Suprapubic skin (tissue), 4 donors: ENCODE data around the gene KCNH1. TPM values are rescaled to one million over a fixed set of nuclear protein-coding genes. Genes with fewer than 3 reads are reported as not detected.

Source experiments
- DNase-seq, 2 donors: peaks; one replicate each; pipeline ENCODE4 v3.0.0-alpha.2; 2019; ENCODE audit warnings: low spot score in 2 of 2
- H3K27ac ChIP-seq: fragments of 200-600 bp; sonication (generic); one replicate; pipeline ENCODE4 v1.5.1; 2019
- H3K27me3 ChIP-seq: fragments of 200-600 bp; sonication (generic); one replicate; pipeline ENCODE4 v1.5.1; 2019
- H3K36me3 ChIP-seq: fragments of 200-600 bp; sonication (generic); one replicate; pipeline ENCODE4 v1.5.1; 2019
- H3K4me1 ChIP-seq: fragments of 200-600 bp; sonication (generic); one replicate; pipeline ENCODE4 v1.5.1; 2019
- H3K4me3 ChIP-seq: fragments of 200-600 bp; sonication (generic); one replicate; pipeline ENCODE4 v1.5.1; 2019; ENCODE audit warnings: mild to moderate bottlenecking
- H3K9me3 ChIP-seq: fragments of 200-600 bp; sonication (generic); one replicate; pipeline ENCODE4 v1.5.1; 2019
- CTCF ChIP-seq, 2 donors: fragments of 200-600 bp in 1 of 2; fragments of 450-650 bp in 1 of 2; sonication (generic) in 1 of 2; IDR thresholded peaks; one replicate each; pipeline ENCODE4 v1.5.1; 2016 to 2019; ENCODE audit warnings: antibody characterized with exemption in 2 of 2, mild to moderate bottlenecking in 1 of 2, moderate library complexity in 1 of 2
- EP300 ChIP-seq: sonication (generic); formaldehyde crosslinking; IDR thresholded peaks from one replicate; pipeline ENCODE4 v1.6.1; 2017; ENCODE audit warnings: antibody characterized with exemption
- POLR2A ChIP-seq, 2 donors: fragments of 450-650 bp; IDR thresholded peaks; one replicate each; pipeline ENCODE4 v1.6.1; 2017; ENCODE audit warnings: antibody characterized with exemption in 2 of 2, mild to moderate bottlenecking in 2 of 2, moderate library complexity in 2 of 2
- POLR2AphosphoS5 ChIP-seq, 3 donors: sonication (generic); formaldehyde crosslinking; IDR thresholded peaks; one replicate each; pipeline ENCODE4 v1.6.1; 2017; ENCODE audit warnings: antibody characterized with exemption in 3 of 3
- WGBS: methylation state at CpG from one replicate; pipeline ENCODE4 v1.1.5; 2018; 5-methylcytosine and 5-hydroxymethylcytosine counted together
- total RNA-seq, 4 donors: library from RNA; depleted of rRNA; stranded (reverse); fragments of >200 nt; gene quantifications; one replicate each; pipeline ENCODE4 v1.1.0, GENCODE V29; 2016

KCNH1 gene
- total RNA-seq, 4 donors from 2014 or later, result 1.1 TPM; not detected in 3

- H3K9me3 ChIP-seq, result no peaks in the 10 kb centered on the region
- H3K4me3 ChIP-seq, result no peak overlapping the region
- H3K4me1 ChIP-seq, result no peaks in the 10 kb centered on the region
- H3K27ac ChIP-seq, result no peak overlapping the region
- no peaks in the 10 kb centered on the region for H3K27me3 ChIP-seq
- H3K36me3 ChIP-seq, result no peaks in the 10 kb centered on the region
- no peak for DNase-seq
- no peak for TF ChIP-seq EP300
- no peak for TF ChIP-seq POLR2A (IDR thresholded peaks at IDR 0.05)
- no peak for TF ChIP-seq CTCF (IDR thresholded peaks at IDR 0.05)
- no peak for TF ChIP-seq POLR2AphosphoS5 (IDR thresholded peaks at IDR 0.05)
- 50% methylated on average over 1 of the region's 1 CpG for WGBS
These were observed 311.0 kb downstream of the KCNH1 start for GRCh38 chr1:210822932-210823331.

- no peaks in the 10 kb centered on the region for H3K27me3 ChIP-seq
- WGBS, result 73% methylated on average over 2 of the region's 2 CpGs
- DNase-seq, result no peak
- H3K4me1 ChIP-seq, result no peaks in the 10 kb centered on the region
- TF ChIP-seq CTCF (IDR thresholded peaks at IDR 0.05), result no peak
- TF ChIP-seq POLR2A (IDR thresholded peaks at IDR 0.05), result no peak
- no peak for TF ChIP-seq POLR2AphosphoS5 (IDR thresholded peaks at IDR 0.05)
- no peak for TF ChIP-seq EP300
- no peak overlapping the region for H3K4me3 ChIP-seq
- no peak overlapping the region for H3K27ac ChIP-seq
- no peaks in the 10 kb centered on the region for H3K36me3 ChIP-seq
- H3K9me3 ChIP-seq, result no peaks in the 10 kb centered on the region
These were observed 311.7 kb downstream of the KCNH1 start for GRCh38 chr1:210822241-210822640.

- H3K27me3 ChIP-seq, result no peaks in the 10 kb centered on the region
- DNase-seq, result no peak
- WGBS, result 82% methylated on average over 3 of the region's 3 CpGs
These were observed 312.3 kb downstream of the KCNH1 start for GRCh38 chr1:210821615-210822014.

GRCh38 chr1:210819266-210819665 lies 314.7 kb downstream of the KCNH1 start:
- H3K27ac ChIP-seq, result no peak overlapping the region
- WGBS, result 60% methylated on average over 4 of the region's 4 CpGs
- H3K4me3 ChIP-seq, result no peak overlapping the region
- H3K36me3 ChIP-seq, result no peaks in the 10 kb centered on the region
- H3K4me1 ChIP-seq, result no peaks in the 10 kb centered on the region
- no peaks in the 10 kb centered on the region for H3K27me3 ChIP-seq
- TF ChIP-seq POLR2A (IDR thresholded peaks at IDR 0.05) (no peak), CTCF (IDR thresholded peaks at IDR 0.05) (no peak), POLR2AphosphoS5 (IDR thresholded peaks at IDR 0.05) (no peak), EP300 (no peak)
- no peak for DNase-seq
- H3K9me3 ChIP-seq, result no peaks in the 10 kb centered on the region

More at GRCh38 chr1:210821615-210822014, 312.3 kb downstream of the KCNH1 start:
- H3K36me3 ChIP-seq, result no peaks in the 10 kb centered on the region
- H3K9me3 ChIP-seq, result no peaks in the 10 kb centered on the region
- TF ChIP-seq CTCF (IDR thresholded peaks at IDR 0.05), result no peak
- no peak for TF ChIP-seq POLR2A (IDR thresholded peaks at IDR 0.05)
- TF ChIP-seq POLR2AphosphoS5 (IDR thresholded peaks at IDR 0.05), result no peak
- TF ChIP-seq EP300, result no peak
- H3K4me3 ChIP-seq, result no peak overlapping the region
- H3K27ac ChIP-seq, result no peak overlapping the region
- no peaks in the 10 kb centered on the region for H3K4me1 ChIP-seq

GRCh38 chr1:210817385-210818275 lies 316.3 kb downstream of the KCNH1 start:
- H3K27me3 ChIP-seq, result no peaks in the 10 kb centered on the region
- no peak for DNase-seq
- H3K4me3 ChIP-seq, result no peak overlapping the region
- no peaks in the 10 kb centered on the region for H3K9me3 ChIP-seq
- TF ChIP-seq CTCF (IDR thresholded peaks at IDR 0.05) (no peak), POLR2A (IDR thresholded peaks at IDR 0.05) (no peak), POLR2AphosphoS5 (IDR thresholded peaks at IDR 0.05) (no peak), EP300 (no peak)
- WGBS, result 71% methylated on average over 2 of the region's 2 CpGs
- no peaks in the 10 kb centered on the region for H3K36me3 ChIP-seq
- no peaks in the 10 kb centered on the region for H3K4me1 ChIP-seq
- H3K27ac ChIP-seq, result no peak overlapping the region
